ENCODE measurements around the gene TOMM6.

Gene TOMM6

DNA sequence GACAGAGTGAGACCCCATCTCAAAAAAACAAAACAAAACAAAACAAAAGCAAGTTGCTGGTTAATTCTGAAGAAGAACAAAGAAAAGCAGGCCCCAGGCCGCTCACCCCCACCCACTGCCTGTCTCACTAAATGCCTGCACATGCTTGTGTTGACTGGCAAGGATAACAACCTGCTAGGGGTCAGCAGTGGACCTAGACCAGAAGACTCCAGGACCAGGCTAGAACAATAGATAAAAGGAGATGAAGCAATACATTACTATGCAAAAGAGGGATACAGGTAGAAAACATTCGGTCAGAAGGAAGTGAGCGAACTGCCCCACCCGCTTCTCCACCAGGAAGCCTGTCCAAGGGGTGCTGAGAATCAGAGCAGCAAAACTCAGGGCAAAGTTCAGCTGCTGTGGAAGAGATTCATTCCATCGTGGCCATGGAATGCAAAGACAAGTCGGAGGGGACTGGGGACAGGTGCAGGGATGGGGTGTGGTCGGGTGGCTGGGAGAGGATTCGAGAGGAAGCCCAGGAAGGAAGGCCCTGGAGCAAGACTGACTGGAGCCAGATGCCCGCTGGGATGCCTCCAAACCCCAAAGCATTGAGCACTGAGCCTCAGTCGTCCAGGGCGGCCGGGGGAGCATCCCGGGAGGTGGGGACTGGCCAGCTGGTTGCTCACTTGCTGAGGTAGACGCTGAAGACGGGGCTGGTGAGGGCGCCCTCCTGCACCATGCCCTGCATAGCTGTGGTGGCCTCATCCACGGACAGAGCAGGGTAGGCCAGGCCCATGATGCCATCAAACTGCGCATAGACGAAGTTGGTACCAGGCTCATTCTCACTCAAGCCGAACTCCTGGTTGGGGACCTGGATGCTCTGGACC lies 45.6 kb upstream of the TOMM6 start:
- Histone ChIP-seq H3K4me2 (ENCODE audit: low read depth, low read length, poor library complexity, severe bottlenecking) (no peak overlapping the region), H4K20me1 (ENCODE audit: low read depth, low read length) (no peaks in the 10 kb centered on the region), H3K9me2 (replicated peaks; ENCODE audit: insufficient read depth, low read length) (no peaks in the 10 kb centered on the region), H3K9ac (ENCODE audit: low read length) (no peak overlapping the region), H3K36me3 (ENCODE audit: low read length) (no peaks in the 10 kb centered on the region), H3K4me3 (ENCODE audit: insufficient read depth, low read length, poor library complexity, severe bottlenecking) (no peak overlapping the region), H3F3A (ENCODE audit: insufficient read depth) (no peaks in the 10 kb centered on the region), H3K27ac (ENCODE audit: low read depth, low read length) (no peak overlapping the region), H2AFZ (ENCODE audit: low read depth, low read length, severe bottlenecking) (no peak overlapping the region), H3K27me3 (ENCODE audit: low read length) (no peaks in the 10 kb centered on the region), H3K79me2 (ENCODE audit: insufficient read depth, low read length) (no peaks in the 10 kb centered on the region), H3K9me3 (ENCODE audit: insufficient read depth, low read length) (no peaks in the 10 kb centered on the region)
- TF ChIP-seq, protein P1, sequence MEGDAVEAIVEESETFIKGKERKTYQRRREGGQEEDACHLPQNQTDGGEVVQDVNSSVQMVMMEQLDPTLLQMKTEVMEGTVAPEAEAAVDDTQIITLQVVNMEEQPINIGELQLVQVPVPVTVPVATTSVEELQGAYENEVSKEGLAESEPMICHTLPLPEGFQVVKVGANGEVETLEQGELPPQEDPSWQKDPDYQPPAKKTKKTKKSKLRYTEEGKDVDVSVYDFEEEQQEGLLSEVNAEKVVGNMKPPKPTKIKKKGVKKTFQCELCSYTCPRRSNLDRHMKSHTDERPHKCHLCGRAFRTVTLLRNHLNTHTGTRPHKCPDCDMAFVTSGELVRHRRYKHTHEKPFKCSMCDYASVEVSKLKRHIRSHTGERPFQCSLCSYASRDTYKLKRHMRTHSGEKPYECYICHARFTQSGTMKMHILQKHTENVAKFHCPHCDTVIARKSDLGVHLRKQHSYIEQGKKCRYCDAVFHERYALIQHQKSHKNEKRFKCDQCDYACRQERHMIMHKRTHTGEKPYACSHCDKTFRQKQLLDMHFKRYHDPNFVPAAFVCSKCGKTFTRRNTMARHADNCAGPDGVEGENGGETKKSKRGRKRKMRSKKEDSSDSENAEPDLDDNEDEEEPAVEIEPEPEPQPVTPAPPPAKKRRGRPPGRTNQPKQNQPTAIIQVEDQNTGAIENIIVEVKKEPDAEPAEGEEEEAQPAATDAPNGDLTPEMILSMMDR (IDR thresholded peaks at IDR 0.05; ENCODE audit: insufficient read depth, low read length, poor library complexity, severe bottlenecking) = no peak
- TF ChIP-seq EZH2phosphoT487 (conservative IDR thresholded peaks at IDR 0.05; ENCODE audit: low read length) = no peak

DNA sequence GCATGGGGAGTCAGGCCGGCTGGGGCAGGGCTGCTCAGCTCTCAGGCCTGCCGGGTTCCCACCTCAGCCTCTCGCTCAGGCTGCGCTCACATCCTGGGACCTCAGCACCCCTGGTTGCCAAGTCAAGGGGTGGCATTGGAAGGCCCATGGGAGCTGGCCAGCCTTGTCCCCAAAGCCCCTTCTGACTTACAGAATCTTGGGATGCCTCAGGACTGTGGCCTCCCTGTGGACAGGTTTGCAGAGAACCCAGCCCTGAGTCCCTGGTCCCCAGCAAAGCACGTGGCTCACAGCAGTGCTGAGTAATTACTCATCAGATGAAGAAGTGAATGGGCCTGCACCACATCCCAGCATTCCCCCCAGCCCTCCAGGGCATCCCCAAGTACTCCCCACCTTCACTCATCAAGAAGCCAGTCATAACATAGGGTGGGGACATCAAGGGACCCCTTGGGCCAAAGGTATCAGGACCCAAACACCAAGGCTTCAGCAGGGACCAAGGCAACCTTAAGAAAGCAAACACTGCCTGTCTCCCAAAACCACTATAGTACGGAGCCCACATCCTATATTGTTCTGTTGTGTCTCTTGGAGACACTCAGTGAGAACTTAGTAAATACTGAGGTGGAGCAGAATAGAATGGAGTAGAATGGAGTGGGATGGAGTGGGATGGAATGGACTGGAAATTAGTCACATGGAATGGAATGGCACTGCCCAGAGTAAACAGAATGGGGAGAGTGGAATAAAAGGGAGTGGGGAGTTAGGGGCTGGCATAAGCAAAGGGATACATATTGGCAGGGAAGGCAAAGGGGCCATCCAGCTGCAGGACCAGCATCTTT lies 43.9 kb upstream of the TOMM6 start:
- H3K4me3 ChIP-seq (ENCODE audit: insufficient read depth, low read length, poor library complexity, severe bottlenecking) = no peak overlapping the region
- H3K36me3 ChIP-seq (ENCODE audit: low read length) = no peaks in the 10 kb centered on the region
- H3K9ac ChIP-seq (ENCODE audit: low read length) = no peak overlapping the region
- H3F3A ChIP-seq (ENCODE audit: insufficient read depth) = no peaks in the 10 kb centered on the region
- TF ChIP-seq, protein P1 (IDR thresholded peaks at IDR 0.05; ENCODE audit: insufficient read depth, low read length, poor library complexity, severe bottlenecking) = no peak
- no peak for TF ChIP-seq EZH2phosphoT487 (conservative IDR thresholded peaks at IDR 0.05; ENCODE audit: low read length)
- no peaks in the 10 kb centered on the region for H3K27me3 ChIP-seq (ENCODE audit: low read length)
- no peaks in the 10 kb centered on the region for H3K79me2 ChIP-seq (ENCODE audit: insufficient read depth, low read length)
- H3K4me2 ChIP-seq (ENCODE audit: low read depth, low read length, poor library complexity, severe bottlenecking) = no peak overlapping the region
- H3K9me3 ChIP-seq (ENCODE audit: insufficient read depth, low read length) = no peaks in the 10 kb centered on the region
- H4K20me1 ChIP-seq (ENCODE audit: low read depth, low read length) = no peaks in the 10 kb centered on the region
- H2AFZ ChIP-seq (ENCODE audit: low read depth, low read length, severe bottlenecking) = no peak overlapping the region
- no peaks in the 10 kb centered on the region for H3K9me2 ChIP-seq (replicated peaks; ENCODE audit: insufficient read depth, low read length)
- H3K27ac ChIP-seq (ENCODE audit: low read depth, low read length) = no peak overlapping the region

DNA sequence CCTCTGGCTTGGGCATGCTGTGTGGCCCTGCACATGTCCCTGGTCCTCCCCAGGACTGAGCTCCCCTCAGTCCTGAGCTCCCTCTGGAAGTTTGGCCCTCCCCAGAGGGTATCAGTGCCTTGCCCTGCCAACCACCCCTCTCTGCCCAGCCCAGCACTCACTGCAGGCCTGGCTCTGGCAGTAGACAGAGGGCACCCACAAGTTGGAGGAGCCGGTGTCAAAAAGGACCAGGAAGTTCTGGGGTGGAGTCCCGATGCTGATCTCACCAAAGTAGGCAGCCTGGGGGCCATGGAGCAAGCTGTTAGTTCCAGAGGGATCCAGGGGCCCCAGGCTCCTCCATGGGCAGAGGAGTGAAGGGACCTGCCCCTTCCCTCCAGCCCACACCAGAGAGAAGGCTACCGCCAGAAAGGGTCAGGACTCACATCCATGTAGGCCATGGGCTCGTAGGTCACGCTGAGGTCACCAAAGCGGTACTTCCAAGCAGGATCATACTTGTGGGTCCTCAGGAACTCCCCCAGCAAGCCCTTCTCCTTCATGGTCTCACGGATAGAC lies 43.2 kb upstream of the TOMM6 start:
- Histone ChIP-seq H3K79me2 (ENCODE audit: insufficient read depth, low read length) (no peaks in the 10 kb centered on the region), H3K9me2 (replicated peaks; ENCODE audit: insufficient read depth, low read length) (no peaks in the 10 kb centered on the region), H3K4me2 (ENCODE audit: low read depth, low read length, poor library complexity, severe bottlenecking) (no peak overlapping the region), H3K9me3 (ENCODE audit: insufficient read depth, low read length) (no peaks in the 10 kb centered on the region), H3K9ac (ENCODE audit: low read length) (no peak overlapping the region), H3K4me3 (ENCODE audit: insufficient read depth, low read length, poor library complexity, severe bottlenecking) (no peak overlapping the region), H3K27me3 (ENCODE audit: low read length) (no peaks in the 10 kb centered on the region), H3F3A (ENCODE audit: insufficient read depth) (no peaks in the 10 kb centered on the region), H3K36me3 (ENCODE audit: low read length) (no peaks in the 10 kb centered on the region), H2AFZ (ENCODE audit: low read depth, low read length, severe bottlenecking) (no peak overlapping the region), H3K27ac (ENCODE audit: low read depth, low read length) (no peak overlapping the region), H4K20me1 (ENCODE audit: low read depth, low read length) (no peaks in the 10 kb centered on the region)
- TF ChIP-seq EZH2phosphoT487 (conservative IDR thresholded peaks at IDR 0.05; ENCODE audit: low read length) = no peak
- TF ChIP-seq, protein P1 (IDR thresholded peaks at IDR 0.05; ENCODE audit: insufficient read depth, low read length, poor library complexity, severe bottlenecking) = no peak

Measured in SU-DHL-6 (cell line).